SK-N-SH (cell line): Measurements from ENCODE around the gene HES2. TPM values are rescaled to one million over a fixed set of nuclear protein-coding genes. Genes with fewer than 3 reads are reported as not detected.
"Not testable (repeated sequence)": the region's sequence is repeated elsewhere in the genome, so short reads cannot be mapped to it uniquely, and the experiment has no call there.

ENCODE experiments used
- CTCF ChIA-PET: fragments of 300-600, 350-600 bp; formaldehyde crosslinking; extraction: SDS; loops from one replicate; lab custom pipeline; 2021; lab: Yijun Ruan, JAX
- POLR2A ChIA-PET: fragments of 350-600 bp; sonication (Branson Sonifier 250); formaldehyde crosslinking; extraction: SDS; loops from one replicate; lab custom pipeline; 2020; ENCODE audit warnings: antibody characterized with exemption, inconsistent platforms; lab: Yijun Ruan, JAX
- DNase-seq: peaks from one replicate; pipeline ENCODE4 v3.0.0; 2012
- H2AFZ ChIP-seq: fragments of 200-600 bp; sonication (generic); 2 replicates; pipeline ENCODE4 v1.8.1; 2016; ENCODE audit warnings: antibody characterized with exemption, mild to moderate bottlenecking, low read depth
- H3F3A ChIP-seq: fragments of 200-600 bp; sonication (generic); replicated peaks from 2 replicates; pipeline ENCODE3; 2016; ENCODE audit warnings: antibody characterized with exemption, mild to moderate bottlenecking; ENCODE audit not compliant: insufficient read depth
- H3K27ac ChIP-seq, 2 experiments: fragments of 200-500 bp in 1 of 2; fragments of 200-600 bp in 1 of 2; sonication (Bioruptor generic) in 1 of 2; sonication (generic), shearing (Covaris generic) in 1 of 2; 2 replicates each; pipeline versions ENCODE4 v1.5.1 to v1.6.1; 2014 to 2016; ENCODE audit warnings: low read depth in 2 of 2, inconsistent platforms in 1 of 2, low read length in 1 of 2, mild to moderate bottlenecking in 1 of 2, mixed read lengths in 1 of 2
- H3K27me3 ChIP-seq: fragments of 200-600 bp; sonication (generic), shearing (Covaris generic); 2 replicates; pipeline ENCODE4 v1.6.1; 2016; ENCODE audit warnings: mixed run types; ENCODE audit not compliant: insufficient read depth
- H3K36me3 ChIP-seq, 2 experiments: fragments of 200-500 bp in 1 of 2; fragments of 200-600 bp in 1 of 2; sonication (Bioruptor generic) in 1 of 2; sonication (generic) in 1 of 2; replicated peaks in 1 of 2; 2 replicates each; pipeline versions ENCODE3 to v1.5.1; 2014 to 2016; ENCODE audit warnings: low read length in 1 of 2, mild to moderate bottlenecking in 1 of 2; ENCODE audit not compliant: insufficient read depth in 2 of 2, control insufficient read depth in 1 of 2
- H3K4me1 ChIP-seq, 2 experiments: fragments of 200-500 bp in 1 of 2; fragments of 200-600 bp in 1 of 2; sonication (Bioruptor generic) in 1 of 2; sonication (generic), shearing (Covaris generic) in 1 of 2; 2 replicates each; pipeline versions ENCODE4 v1.5.1 to v1.6.1; 2014 to 2016; ENCODE audit warnings: low read depth in 1 of 2, low read length in 1 of 2, mixed run types in 1 of 2; ENCODE audit not compliant: insufficient read depth in 2 of 2, control insufficient read depth in 1 of 2
- H3K4me2 ChIP-seq: fragments of 200-600 bp; sonication (generic), shearing (Covaris generic); 2 replicates; pipeline ENCODE4 v1.6.1; 2017; ENCODE audit warnings: mixed run types
- H3K4me3 ChIP-seq, 2 experiments: fragments of 200-500 bp in 1 of 2; fragments of 200-600 bp in 1 of 2; sonication (Bioruptor generic) in 1 of 2; sonication (generic), shearing (Covaris generic) in 1 of 2; 2 replicates each; pipeline versions ENCODE4 v1.5.1 to v1.8.1; 2014 to 2016; ENCODE audit warnings: low read depth in 2 of 2, inconsistent platforms in 1 of 2, low read length in 1 of 2, mild to moderate bottlenecking in 1 of 2, mixed read lengths in 1 of 2, moderate library complexity in 1 of 2
- H3K79me2 ChIP-seq: fragments of 200-600 bp; sonication (generic); 2 replicates; pipeline ENCODE4 v1.8.1; 2017; ENCODE audit warnings: mild to moderate bottlenecking; ENCODE audit not compliant: insufficient read depth
- H3K9ac ChIP-seq: fragments of 200-600 bp; sonication (generic); 2 replicates; pipeline ENCODE4 v1.6.1; 2017; ENCODE audit warnings: mixed run types
- H3K9me2 ChIP-seq: fragments of 200-600 bp; sonication (generic); 2 replicates; pipeline ENCODE4 v1.6.1; 2017; ENCODE audit warnings: mixed run types
- H3K9me3 ChIP-seq: fragments of 200-600 bp; sonication (generic); 2 replicates; pipeline ENCODE4 v1.6.1; 2017; ENCODE audit warnings: mixed run types, mild to moderate bottlenecking, moderate library complexity
- H4K20me1 ChIP-seq: fragments of 200-600 bp; sonication (generic); 2 replicates; pipeline ENCODE4 v1.6.1; 2017; ENCODE audit warnings: mild to moderate bottlenecking, mixed run types; ENCODE audit not compliant: insufficient read depth
- CTCF ChIP-seq: fragments of 200-600 bp; sonication (generic); IDR thresholded peaks from 2 replicates; pipeline ENCODE4 v1.6.1; 2017; ENCODE audit warnings: antibody characterized with exemption, mild to moderate bottlenecking, moderate library complexity
- EP300 ChIP-seq, 2 experiments: IDR thresholded peaks; 2 replicates each; pipeline versions ENCODE4 v1.4.0 to v1.6.1; 2012; ENCODE audit warnings: borderline replicate concordance in 1 of 2, low read depth in 1 of 2, low read length in 1 of 2
- FOXJ3 ChIP-seq: sonication (generic); formaldehyde crosslinking; IDR thresholded peaks from 2 replicates; pipeline ENCODE4 v1.5.1; 2020; ENCODE audit warnings: mild to moderate bottlenecking, missing genetic modification reagents
- FOXM1 ChIP-seq: IDR thresholded peaks from 2 replicates; pipeline ENCODE4 v1.4.0; 2012; ENCODE audit warnings: low read depth, mild to moderate bottlenecking
- MXI1 ChIP-seq: IDR thresholded peaks from 2 replicates; pipeline ENCODE4 v1.6.1; 2012; ENCODE audit warnings: mild to moderate bottlenecking, low read depth, low read length, improper control_type of control experiment
- POLR2AphosphoS5 ChIP-seq: IDR thresholded peaks from 2 replicates; pipeline ENCODE4 v1.6.1; 2012; ENCODE audit warnings: low read depth, low read length
- SMC3 ChIP-seq: IDR thresholded peaks from 2 replicates; pipeline ENCODE4 v1.6.1; 2012; ENCODE audit warnings: low read depth, low read length, improper control_type of control experiment
- USF1 ChIP-seq: IDR thresholded peaks from 2 replicates; pipeline ENCODE4 v1.4.0; 2012; ENCODE audit warnings: low read depth, borderline replicate concordance
- WGBS: methylation state at CpG from one replicate; pipeline ENCODE4 v1.1.6; 2017; ENCODE audit warnings: low lambda C conversion rate; 5-methylcytosine and 5-hydroxymethylcytosine counted together
- polyA plus RNA-seq, 3 experiments: library from polyadenylated mRNA; depleted of rRNA; stranded (reverse); fragments of >200 nt; gene quantifications; 2 replicates each; pipeline ENCODE4 v1.2.3, GENCODE V29; 2012

HES2 gene
- polyA plus RNA-seq, 1 of the 3 experiments (the other 2 are of a cell fraction): 0.03 TPM

DNA sequence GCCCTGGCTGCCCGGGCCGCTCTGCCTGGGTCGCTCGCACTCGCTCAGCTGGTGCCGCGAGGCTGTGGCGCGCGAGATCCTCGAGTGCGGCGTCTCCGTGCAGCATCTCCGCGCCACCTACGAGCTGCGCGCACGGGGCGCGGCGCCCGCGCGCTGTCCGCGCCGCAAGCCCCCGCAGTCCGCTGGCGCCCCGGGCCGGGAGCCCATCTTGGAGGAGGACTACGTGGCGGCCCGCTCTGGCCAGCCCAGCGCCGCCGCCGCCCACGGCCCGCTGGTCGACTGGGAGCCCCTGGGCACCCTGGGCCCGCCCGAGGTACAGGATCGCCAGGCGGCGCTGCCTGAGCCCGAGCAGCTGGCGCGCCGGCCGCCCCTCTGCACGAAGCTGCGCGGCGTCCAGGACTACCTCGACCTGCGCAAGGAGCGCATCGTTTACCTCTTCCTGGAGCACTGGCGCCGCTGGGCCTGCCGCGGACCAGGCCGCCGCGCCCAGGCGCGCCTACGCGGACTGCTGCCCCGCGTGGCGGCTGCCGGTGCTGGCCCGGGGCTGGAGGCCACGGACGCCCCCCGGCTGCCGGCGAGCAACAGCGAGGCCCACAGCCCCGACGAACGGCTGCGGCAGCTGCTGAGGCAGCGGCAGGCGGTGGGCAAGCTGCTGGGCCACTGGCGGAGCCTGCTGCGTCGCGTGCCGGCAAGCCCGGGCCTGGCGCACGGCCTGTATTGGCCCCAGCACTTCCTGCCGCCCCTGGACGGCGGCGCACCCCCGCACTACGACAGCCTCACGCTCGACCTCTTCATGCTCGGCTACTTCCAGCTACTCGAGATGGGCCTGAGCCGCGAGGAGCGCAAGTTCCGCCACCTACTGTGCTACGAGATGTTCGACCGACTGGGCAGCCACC, 35.4 kb upstream of the HES2 start:
- DNase-seq: peak; percentile 74
- Histone ChIP-seq H2AFZ (no peak overlapping the region), H3K4me3 (no peak overlapping the region), H3K79me2 (no peaks in the 10 kb centered on the region), H3K27me3 (peaks cover 17% of the 10 kb centered on the region), H3K9me3 (no peaks in the 10 kb centered on the region), H3K9ac (no peak overlapping the region), H3K36me3 (no peaks in the 10 kb centered on the region), H3F3A (no peaks in the 10 kb centered on the region), H4K20me1 (no peaks in the 10 kb centered on the region), H3K27ac (no peak overlapping the region), H3K4me2 (no peak overlapping the region), H3K4me1 (no peaks in the 10 kb centered on the region; a peak in 1 of 4 replicates), H3K9me2 (no peaks in the 10 kb centered on the region)
- CTCF ChIA-PET: interaction anchor here (0.6 to 5.0 kb wide), 15 partner anchors 8 to 248 kb away, joined by 3 to 19 read pairs (median 5); no protein-coding TSS in a partner anchor
- POLR2A ChIA-PET: no interaction called here
- 15% methylated on average over 12 of the region's 115 CpGs for WGBS
- no peak for TF ChIP-seq USF1
- no peak for TF ChIP-seq POLR2AphosphoS5
- TF ChIP-seq SMC3: no peak
- TF ChIP-seq EP300 (IDR thresholded peaks at IDR 0.05; ENCODE audit: borderline replicate concordance in 1 of 2, low read depth in 1 of 2, low read length in 1 of 2): no peak
- TF ChIP-seq FOXJ3: no peak
- no peak for TF ChIP-seq CTCF
- no peak for TF ChIP-seq FOXM1
- no peak for TF ChIP-seq MXI1

- WGBS: 10% methylated on average over 21 of the region's 85 CpGs
- H4K20me1 ChIP-seq, H3K36me3 ChIP-seq, DNase-seq, H3K9me3 ChIP-seq, H3K9ac ChIP-seq, POLR2A ChIA-PET, H3K4me1 ChIP-seq, H3K9me2 ChIP-seq, H3K27ac ChIP-seq, H2AFZ ChIP-seq, H3K79me2 ChIP-seq, H3F3A ChIP-seq, H3K4me2 ChIP-seq, H3K4me3 ChIP-seq: not testable (repeated sequence)
- CTCF ChIA-PET: interaction anchor here (0.8 to 5.0 kb wide), 13 partner anchors 8 to 208 kb away, joined by 3 to 19 read pairs (median 5); no protein-coding TSS in a partner anchor
- peaks cover 26% of the 10 kb centered on the region for H3K27me3 ChIP-seq
Observed at GRCh38 chr1:6453895-6454855, 34.5 kb upstream of the HES2 start.
